Stimulated activated CD8-positive, alpha-beta memory T cell treated with anti-CD3 and anti-CD28 coated beads, Interleukin-15, amount 100 ng/mL, for 4 hours (primary cell): Measurements from ENCODE around the gene GIPC2.
"Not testable (repeated sequence)": the region's sequence is repeated elsewhere in the genome, so short reads cannot be mapped to it uniquely, and the experiment has no call there.

Experiments
- DNase-seq, 2 donors: peaks; one replicate each; pipeline ENCODE4 v3.0.0-alpha.2; 2020; ENCODE audit warnings: low read depth in 2 of 2

GIPC2 gene

GRCh38 chr1:78045926-78046778 lies at the start of gene GIPC2:
Gene GIPC2 (plus strand): TSS chr1:78045966. CDS start chr1:78046095, 129 bp downstream.
- DNase-seq, result no peak

- no peak for DNase-seq
Observed at GRCh38 chr1:77996734-77997133, 49.0 kb upstream of the GIPC2 start.

GRCh38 chr1:78000536-78000935 lies 45.2 kb upstream of the GIPC2 start:
- not testable (repeated sequence) for DNase-seq

- no peak for DNase-seq
Observed at GRCh38 chr1:78003070-78003746, 42.6 kb upstream of the GIPC2 start.

- no peak for DNase-seq
Observed at GRCh38 chr1:78003882-78004718, 41.7 kb upstream of the GIPC2 start.

GRCh38 chr1:78004719-78005447 lies 40.9 kb upstream of the GIPC2 start, which contains the start of gene DNAJB4:
Gene DNAJB4 (plus strand): TSS chr1:78004939. CDS start chr1:78005111, 172 bp downstream.
- peak in 1 of 2 donors; percentile 41 for DNase-seq

- DNase-seq, result no peak
Observed at GRCh38 chr1:78005448-78005722, 40.4 kb upstream of the GIPC2 start.

GRCh38 chr1:78005755-78006154 lies 40.0 kb upstream of the GIPC2 start:
- no peak for DNase-seq

- DNase-seq, result no peak
Observed at GRCh38 chr1:78006521-78006920, 39.2 kb upstream of the GIPC2 start.

- DNase-seq, result no peak
Observed at GRCh38 chr1:78007677-78008341, 38.0 kb upstream of the GIPC2 start.

- no peak for DNase-seq
Observed at GRCh38 chr1:78009276-78009675, 36.5 kb upstream of the GIPC2 start.

GRCh38 chr1:78009836-78010235 lies 35.9 kb upstream of the GIPC2 start:
- DNase-seq, result no peak

GRCh38 chr1:78011050-78011449 lies 34.7 kb upstream of the GIPC2 start:
- no peak for DNase-seq

GRCh38 chr1:78015148-78015547 lies 30.6 kb upstream of the GIPC2 start:
- no peak for DNase-seq

GRCh38 chr1:78019024-78019423 lies 26.7 kb upstream of the GIPC2 start:
- no peak for DNase-seq

- DNase-seq, result not testable (repeated sequence)
Observed at GRCh38 chr1:78021134-78021533, 24.6 kb upstream of the GIPC2 start.

- no peak for DNase-seq
Observed at GRCh38 chr1:78029793-78030192, 16.0 kb upstream of the GIPC2 start.

- no peak for DNase-seq
Observed at GRCh38 chr1:78032996-78033796, 12.6 kb upstream of the GIPC2 start.

- no peak for DNase-seq
Observed at GRCh38 chr1:78033797-78034172, 12.0 kb upstream of the GIPC2 start.

GRCh38 chr1:78035121-78035520 lies 10.6 kb upstream of the GIPC2 start:
- DNase-seq, result no peak
